ENCODE measurements around the gene GUCY1B1.
"Not testable (repeated sequence)": the region's sequence is repeated elsewhere in the genome, so short reads cannot be mapped to it uniquely, and the experiment has no call there.

GUCY1B1 gene

GRCh38 chr4:155762334-155762733 is 3.5 kb downstream of the GUCY1B1 start:
- no peak for DNase-seq (ENCODE audit: low spot score)

DNA sequence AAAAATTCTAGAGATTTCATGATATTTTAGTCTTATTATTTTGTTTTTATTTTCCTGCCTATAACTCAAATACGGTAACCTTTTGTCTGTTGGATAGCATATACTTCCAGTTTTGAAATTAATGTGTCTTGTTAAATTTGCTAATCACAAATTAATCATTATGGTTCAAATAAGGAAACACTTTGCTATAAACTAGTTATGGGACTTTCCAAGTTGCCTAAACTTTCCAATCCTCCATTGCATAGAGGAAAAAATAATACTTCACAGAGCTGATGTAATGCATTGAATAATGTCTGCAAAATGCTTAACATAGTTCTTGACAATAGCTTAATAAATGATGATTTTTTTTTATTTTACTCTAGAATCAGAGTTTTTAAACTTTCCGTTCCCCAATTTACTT is 4.7 kb downstream of the GUCY1B1 start:
- no peak for DNase-seq (ENCODE audit: low spot score)

DNA sequence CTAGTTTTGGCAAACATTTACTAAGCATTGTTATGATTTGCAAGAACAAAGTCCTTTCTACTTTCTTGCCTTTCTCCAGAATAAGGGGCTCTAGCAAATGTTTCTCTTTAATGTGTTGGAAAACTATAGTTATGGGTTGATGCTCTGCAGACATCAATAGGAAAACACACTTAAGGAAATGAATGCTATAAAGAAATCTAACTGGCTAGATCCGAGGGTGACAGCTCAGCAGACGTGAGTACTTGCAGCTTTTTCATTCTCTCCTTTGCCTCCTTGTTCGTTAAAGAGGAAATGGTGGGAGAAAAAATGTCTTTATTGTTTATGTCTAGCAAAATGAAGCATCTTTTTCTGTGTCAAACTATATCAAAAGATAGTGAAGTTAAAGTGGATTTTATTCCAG is 6.3 kb downstream of the GUCY1B1 start:
- no peak for DNase-seq (ENCODE audit: low spot score)

DNA sequence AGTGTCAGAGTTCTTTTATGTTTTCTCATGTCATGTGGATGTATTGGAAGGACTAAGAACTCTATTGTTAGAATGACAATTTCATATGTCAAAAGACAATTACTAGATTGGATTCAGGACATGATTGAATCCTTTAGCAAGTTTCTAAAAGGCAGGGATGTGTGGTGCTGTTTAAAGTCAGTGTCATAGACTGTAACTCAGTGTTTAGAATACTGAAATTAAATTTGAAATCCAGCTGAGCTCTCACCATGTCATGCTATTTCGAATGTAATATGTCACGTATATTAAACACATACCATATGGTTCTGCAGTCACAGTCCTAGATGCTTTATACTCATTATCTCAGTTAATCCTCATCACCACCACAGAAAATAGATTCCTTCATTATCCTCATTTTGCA is 7.8 kb downstream of the GUCY1B1 start:
- DNase-seq (ENCODE audit: low spot score): no peak

DNA sequence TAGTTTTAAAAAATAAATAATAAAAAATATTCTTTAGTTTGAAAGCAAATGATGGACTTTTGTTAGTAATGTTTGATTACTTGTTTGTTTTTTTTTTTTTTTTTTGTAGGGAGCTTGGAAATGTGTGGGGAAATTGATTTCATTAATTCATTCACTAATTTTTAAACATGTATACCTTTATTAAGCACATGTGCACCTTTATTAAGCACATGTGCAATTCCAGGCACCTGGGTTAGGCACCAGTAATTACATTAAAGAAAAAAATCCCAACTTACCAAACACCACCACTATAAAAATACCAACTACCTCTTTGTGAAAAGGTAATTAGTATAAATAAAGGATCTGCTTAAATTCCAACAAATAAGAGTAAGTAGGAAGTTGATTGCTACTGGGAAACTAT is 9.5 kb downstream of the GUCY1B1 start:
- no peak for DNase-seq (ENCODE audit: low spot score)

DNA sequence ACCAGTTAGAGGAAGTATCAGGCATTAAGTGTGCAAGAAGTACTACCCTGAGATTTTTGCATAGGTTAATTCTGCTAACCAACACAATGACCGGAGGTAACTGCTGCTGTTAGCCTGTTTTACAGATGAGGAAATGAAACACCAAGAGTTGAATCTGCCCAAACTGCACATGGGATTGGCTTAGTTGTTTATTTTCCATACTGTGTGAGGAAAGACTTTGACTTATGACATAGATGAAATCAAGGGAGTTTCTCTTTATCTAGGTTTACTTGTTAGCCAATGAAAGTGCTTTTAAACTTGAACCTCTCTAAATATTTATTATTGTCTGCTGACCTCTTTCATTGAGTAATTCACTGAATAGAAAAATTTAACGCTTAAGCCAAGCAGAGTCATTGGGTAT is 10.3 kb downstream of the GUCY1B1 start:
- DNase-seq (ENCODE audit: low spot score): no peak

DNA sequence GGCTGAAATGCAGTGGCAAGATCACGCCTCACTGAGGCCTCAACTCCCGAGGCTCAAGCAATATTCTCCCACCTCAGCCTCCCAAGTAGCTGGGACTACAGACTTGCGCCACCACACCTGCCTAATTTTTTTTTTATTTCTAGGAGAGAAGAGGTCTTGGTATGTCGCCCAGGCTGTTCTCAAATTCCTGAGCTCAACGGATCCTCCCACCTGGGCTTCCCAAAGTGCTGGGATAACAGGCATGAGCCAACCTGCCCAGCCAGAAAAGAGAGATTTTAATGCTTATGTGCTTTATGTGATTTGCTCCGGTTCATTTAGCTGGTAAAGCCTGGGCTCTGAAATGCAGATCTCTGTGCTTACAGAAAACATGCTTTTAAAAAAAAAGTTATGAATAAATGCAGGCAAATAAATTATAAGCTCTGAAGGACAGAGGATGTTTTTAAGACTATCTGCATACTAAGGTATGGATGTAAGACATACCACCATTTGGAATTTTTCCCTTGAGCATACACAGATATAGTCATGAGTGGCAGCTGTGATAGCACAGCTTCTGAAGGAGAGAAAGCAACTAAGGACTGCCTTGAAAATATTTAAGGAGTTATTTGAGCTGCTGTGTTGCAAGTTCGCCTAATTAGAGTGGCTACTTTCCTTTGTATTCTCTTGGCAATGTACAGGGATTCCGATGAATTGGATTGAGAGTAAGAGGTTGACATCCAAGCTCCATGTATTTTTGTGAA is 13.8 kb downstream of the GUCY1B1 start:
- DNase-seq (ENCODE audit: low spot score): no peak

GRCh38 chr4:155773196-155773800 is 14.5 kb downstream of the GUCY1B1 start:
- DNase-seq (ENCODE audit: low spot score): no peak

DNA sequence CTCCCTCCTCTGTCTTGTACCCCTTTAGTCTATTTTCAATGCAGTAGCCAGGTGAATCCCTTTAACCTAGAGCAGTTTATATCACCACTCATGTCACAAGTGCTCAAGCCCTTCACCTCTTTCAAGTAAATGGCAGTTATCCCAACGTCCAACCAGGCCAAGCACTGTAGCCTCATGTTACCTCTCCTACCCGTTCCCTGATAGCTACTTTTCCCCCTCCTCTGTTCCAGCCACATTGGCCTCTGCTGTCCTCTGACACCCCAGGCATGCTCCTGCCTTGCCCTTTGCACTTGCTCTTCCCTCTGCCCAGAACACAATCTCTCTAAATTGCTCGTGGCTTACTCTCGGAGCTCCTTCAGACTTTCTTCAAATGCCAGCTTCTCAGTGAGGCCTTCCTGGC is 15.2 kb downstream of the GUCY1B1 start:
- no peak for DNase-seq (ENCODE audit: low spot score)

- no peak for DNase-seq (ENCODE audit: low spot score)
Measured at GRCh38 chr4:155777971-155778735, 19.3 kb downstream of the GUCY1B1 start.

GRCh38 chr4:155780775-155781174 is 22.0 kb downstream of the GUCY1B1 start:
- DNase-seq (ENCODE audit: low spot score): no peak

GRCh38 chr4:155781249-155781831 is 22.5 kb downstream of the GUCY1B1 start:
- no peak for DNase-seq (ENCODE audit: low spot score)

DNA sequence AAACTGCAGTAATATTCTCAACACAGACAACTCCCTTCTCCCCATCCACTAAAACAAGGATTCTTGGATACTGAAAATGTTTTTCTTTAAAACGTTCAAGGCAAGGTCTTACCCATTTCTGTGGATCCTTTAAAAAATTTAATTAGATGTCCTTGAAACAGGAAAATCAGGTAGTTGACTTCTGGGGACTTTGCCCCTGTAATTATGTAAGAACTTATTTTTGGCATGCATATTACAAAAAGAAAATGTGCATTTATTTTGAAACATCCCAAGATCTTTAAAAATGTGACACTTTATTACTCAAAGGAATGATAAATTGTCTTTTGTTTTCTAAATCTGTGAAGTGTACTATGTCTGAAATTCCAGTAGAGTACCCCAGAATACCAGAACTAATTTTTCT is 25.8 kb downstream of the GUCY1B1 start:
- no peak for DNase-seq (ENCODE audit: low spot score)

GRCh38 chr4:155785828-155786227 is 27.0 kb downstream of the GUCY1B1 start:
- no peak for DNase-seq (ENCODE audit: low spot score)

DNA sequence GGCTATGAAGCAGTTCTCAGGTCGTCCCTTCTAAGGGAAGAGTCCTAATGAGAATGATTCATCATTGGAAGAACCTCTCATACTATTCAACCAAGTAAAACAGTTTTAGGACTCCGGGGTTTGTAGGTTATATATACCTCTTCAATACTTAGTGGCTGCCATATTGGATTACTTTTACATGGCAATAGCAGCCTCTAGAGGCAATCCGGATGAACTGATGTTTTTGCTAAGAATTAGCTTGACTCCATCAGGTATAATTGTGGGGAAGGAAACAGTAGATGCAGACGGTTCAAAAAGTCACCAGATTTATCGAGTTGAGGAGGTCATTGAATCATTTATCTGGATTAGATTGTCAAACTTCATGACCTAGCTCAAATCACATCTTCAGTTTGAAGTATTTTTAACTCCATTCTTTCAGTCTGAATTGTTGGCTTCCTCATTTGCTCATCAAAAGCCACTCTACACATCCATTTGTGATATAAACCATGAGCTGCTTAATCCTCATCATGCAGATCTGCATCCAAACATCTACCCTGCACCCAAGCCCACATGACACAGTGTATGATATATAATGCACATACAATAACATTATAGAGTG is 28.4 kb downstream of the GUCY1B1 start:
- DNase-seq (ENCODE audit: low spot score): peak; percentile 39

- DNase-seq (ENCODE audit: low spot score): no peak
Measured at GRCh38 chr4:155789391-155789790, 30.6 kb downstream of the GUCY1B1 start.

- no peak for DNase-seq (ENCODE audit: low spot score)
Measured at GRCh38 chr4:155789982-155790381, 31.2 kb downstream of the GUCY1B1 start.

- DNase-seq (ENCODE audit: low spot score): no peak
Measured at GRCh38 chr4:155794589-155795236, 35.9 kb downstream of the GUCY1B1 start.

DNA sequence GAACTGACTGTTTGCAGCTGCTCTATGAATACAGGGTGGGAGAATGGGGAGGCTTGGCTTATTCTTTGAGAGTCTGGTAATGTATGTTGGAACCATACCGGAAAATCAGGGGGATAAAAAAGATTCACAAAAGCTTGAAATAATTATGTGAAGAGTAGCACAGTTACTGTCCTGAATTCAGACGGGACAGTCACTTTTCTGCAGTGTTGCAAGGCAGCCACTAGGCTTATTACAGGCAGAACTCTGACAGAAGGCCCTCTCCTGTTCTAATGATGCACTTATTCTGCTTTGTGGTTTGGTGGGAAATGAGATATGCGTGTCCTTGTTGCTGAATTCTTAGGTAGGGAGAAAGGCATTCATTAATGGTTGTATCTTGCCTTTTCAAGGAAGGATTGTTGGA is 37.2 kb downstream of the GUCY1B1 start:
- DNase-seq (ENCODE audit: low spot score): no peak

DNA sequence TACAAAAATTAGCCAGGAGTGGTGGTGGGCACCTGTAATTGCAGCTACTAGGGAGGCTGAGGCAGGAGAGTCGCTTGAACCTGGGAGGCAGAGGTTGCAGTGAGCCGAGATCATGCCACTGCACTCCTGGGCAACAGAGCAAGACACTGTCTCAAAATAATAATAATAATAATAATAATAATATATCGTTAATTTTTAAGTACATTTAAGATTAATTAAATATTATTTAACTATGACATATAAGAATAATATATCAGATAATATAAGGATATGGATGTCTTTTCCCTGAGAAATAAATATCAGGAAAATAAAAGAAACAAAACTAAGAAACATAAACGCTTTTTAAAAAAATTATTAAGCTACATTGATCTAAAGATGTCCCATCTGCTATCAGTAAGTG is 38.8 kb downstream of the GUCY1B1 start:
- DNase-seq (ENCODE audit: low spot score): not testable (repeated sequence)

- no peak for DNase-seq (ENCODE audit: low spot score)
Measured at GRCh38 chr4:155799116-155799793, 40.4 kb downstream of the GUCY1B1 start.

Data from putamen (tissue), 1 donor.